ENCODE data around the gene PBRM1.

The PBRM1 gene

GRCh38 chr3:52522651-52523251 is 163.0 kb downstream of the PBRM1 start:
- DNase-seq, result no peak

DNA sequence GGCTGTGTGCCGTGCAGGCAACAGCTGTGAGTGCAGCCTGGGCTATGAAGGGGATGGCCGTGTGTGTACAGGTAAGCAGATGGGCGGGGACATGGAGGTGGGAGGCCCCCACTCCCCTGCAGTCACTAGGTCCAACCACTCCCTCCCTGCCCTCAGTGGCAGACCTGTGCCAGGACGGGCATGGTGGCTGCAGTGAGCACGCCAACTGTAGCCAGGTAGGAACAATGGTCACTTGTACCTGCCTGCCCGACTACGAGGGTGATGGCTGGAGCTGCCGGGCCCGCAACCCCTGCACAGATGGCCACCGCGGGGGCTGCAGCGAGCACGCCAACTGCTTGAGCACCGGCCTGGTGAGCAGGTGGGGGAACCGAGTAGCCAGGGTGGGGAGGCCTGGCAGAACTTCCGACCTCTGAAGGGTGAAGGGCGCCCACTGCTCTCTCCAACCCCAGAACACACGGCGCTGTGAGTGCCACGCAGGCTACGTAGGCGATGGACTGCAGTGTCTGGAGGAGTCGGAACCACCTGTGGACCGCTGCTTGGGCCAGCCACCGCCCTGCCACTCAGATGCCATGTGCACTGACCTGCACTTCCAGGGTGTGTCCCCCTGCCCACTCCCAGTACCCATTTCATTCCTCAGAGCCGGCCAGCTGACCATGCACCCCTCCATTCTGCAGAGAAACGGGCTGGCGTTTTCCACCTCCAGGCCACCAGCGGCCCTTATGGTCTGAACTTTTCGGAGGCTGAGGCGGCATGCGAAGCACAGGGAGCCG is 163.6 kb downstream of the PBRM1 start:
- no peak for DNase-seq

GRCh38 chr3:52521488-52521824 is 164.3 kb downstream of the PBRM1 start:
- no peak for DNase-seq

GRCh38 chr3:52520716-52521487 is 164.8 kb downstream of the PBRM1 start:
- no peak for DNase-seq

DNA sequence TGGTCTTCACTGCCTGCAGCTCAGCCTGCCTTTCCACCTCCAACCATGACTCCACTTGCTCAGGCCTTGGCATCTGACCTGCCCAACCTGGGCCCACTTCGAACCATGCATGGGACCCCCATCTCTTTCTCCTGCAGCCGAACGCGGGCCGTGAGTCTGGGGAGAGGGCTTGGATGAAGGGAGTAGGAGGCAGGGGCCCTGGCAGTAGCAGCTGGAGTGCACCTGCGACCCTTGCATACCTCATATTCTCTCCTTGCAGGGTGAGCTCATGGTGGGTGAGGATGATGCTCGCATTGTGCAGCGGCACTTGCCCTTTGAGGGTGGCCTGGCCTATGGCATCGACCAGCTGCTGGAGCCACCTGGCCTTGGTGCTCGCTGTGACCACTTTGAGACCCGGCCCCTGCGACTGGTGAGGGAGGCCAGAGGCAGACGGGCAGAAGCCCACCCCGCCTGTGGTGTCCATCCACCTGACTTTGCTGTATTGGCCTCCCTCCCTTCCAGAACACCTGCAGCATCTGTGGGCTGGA is 165.5 kb downstream of the PBRM1 start:
- no peak for DNase-seq

GRCh38 chr3:52519445-52520140 is 166.1 kb downstream of the PBRM1 start:
- DNase-seq, result no peak

DNA sequence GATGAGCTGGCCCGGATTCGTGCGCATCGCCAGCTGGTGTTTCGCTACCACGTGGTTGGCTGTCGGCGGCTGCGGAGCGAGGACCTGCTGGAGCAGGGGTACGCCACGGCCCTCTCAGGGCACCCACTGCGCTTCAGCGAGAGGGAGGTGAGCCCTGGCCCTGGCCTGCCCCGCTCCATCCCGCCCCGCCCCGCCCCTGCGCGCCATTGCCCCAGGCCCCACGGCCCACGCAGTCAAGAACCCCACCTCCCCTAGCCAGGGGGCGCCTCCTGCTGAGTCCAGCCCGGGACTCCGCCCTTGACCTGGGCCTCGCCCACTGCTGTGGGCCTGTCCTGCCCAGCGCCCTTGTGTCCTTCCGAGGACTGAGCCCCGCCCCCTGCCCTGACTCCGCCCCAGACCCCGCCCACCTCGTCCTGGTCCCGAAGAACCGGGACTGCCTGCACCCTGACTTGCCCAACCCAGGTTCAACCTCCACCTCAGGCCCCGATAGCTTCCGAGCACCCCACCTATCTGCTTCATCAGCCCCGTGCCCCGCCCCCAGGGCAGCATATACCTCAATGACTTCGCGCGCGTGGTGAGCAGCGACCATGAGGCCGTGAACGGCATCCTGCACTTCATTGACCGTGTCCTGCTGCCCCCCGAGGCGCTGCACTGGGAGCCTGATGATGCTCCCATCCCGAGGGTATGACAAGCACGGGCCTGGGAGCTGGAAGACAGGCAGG is 166.8 kb downstream of the PBRM1 start:
- no peak for DNase-seq

- no peak for DNase-seq
These were observed 167.7 kb downstream of the PBRM1 start for GRCh38 chr3:52517796-52518722.

- no peak for DNase-seq
These were observed 169.1 kb downstream of the PBRM1 start for GRCh38 chr3:52516509-52517195.

DNA sequence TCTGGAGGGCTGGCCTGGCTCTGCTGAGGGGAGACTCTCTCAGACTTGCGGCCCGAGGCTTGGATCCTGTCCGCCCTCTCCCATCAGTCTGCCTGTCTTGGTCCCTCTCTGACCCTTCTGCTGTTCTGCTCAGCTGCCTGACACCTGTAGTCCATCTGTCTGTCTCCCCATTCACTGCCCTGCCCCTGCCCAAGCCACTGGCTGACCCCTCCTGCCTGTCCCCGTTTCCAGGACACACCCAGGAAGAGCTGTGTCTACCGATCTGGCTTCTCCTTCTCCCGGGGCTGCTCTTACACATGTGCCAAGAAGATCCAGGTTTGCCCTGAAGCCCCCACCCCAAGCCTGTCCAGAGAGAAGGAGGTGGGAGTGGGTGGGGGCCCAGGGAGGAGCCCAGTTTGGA is 170.5 kb downstream of the PBRM1 start:
- no peak for DNase-seq

DNA sequence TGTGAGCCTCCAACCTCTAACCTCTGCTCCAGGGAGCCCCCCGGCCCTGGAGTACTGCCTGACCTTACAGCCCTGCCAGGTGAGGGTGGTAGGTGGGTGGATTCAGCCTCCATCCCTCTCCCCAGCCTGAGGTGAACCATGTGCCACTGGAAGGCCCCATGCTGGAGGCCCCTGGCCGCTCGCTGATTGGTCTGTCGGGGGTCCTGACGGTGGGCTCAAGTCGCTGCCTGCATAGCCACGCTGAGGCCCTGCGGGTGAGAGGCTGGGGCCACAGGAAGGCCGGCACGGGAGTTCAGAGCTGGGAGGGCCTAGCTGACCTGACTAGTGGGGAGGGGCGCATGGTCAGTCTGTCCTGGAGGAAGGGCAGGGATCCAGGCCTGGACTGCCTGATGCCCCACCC is 171.1 kb downstream of the PBRM1 start:
- no peak for DNase-seq

DNA sequence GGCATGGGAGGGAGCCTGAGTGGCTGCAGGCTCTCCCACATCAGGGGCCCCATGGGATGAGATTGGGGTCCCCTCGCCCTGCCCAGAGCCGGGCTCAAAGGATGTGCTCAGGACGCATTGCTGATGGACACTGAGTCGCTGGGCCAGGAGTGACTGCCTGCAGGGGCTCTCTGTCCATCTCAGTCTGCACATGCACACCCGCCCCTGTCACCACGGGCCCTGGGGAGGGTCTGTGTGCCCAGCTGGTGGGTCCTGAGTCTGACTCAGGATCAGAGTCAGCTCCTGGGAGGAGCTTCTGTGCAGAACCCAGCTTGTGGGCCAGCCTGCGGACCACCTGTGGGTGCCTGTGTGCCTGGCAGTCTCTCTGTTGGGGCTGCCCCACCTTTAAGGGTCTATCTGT is 172.4 kb downstream of the PBRM1 start:
- no peak for DNase-seq

- DNase-seq, result no peak
These were observed 173.0 kb downstream of the PBRM1 start for GRCh38 chr3:52512727-52513126.

DNA sequence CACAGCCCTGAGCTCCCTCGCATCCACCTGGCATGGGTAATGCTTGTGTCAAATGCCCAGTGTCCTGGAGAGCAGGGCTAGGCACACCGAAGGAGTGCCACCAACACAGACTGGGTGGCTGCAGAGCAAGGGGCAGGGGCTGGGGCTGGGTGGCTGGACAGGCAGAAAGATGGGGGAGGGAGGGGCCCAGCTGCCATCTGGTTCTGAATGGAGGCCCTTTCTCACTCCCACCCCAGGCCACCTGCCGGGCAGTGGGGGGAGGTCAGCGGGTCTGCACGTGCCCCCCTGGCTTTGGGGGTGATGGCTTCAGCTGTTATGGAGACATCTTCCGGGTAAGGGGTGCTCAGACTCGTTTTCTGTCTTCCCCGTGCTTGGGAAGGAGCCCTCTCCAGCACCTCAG is 173.6 kb downstream of the PBRM1 start:
- no peak for DNase-seq

DNA sequence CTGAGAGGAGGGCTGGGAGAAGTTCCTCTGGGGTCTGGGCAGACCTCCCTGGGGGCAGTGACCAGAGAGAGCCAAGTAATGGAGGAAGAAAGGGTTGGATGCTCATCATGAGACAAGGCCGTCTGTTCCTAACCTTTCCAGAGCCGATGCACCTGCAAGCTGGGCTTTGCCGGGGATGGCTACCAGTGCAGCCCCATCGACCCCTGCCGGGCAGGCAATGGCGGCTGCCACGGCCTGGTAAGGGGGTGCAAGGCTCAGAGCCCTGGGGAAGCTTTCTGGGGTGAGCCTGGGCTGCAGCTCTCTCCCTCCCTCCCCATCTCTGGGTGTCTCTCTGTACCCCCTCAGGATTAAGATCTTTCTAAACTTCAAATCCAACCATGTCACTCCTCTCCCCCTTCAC is 174.2 kb downstream of the PBRM1 start:
- no peak for DNase-seq

GRCh38 chr3:52509753-52510328 is 175.9 kb downstream of the PBRM1 start:
- DNase-seq, result no peak

- DNase-seq, result no peak
These were observed 178.4 kb downstream of the PBRM1 start for GRCh38 chr3:52507359-52507758.

- no peak for DNase-seq
These were observed 179.3 kb downstream of the PBRM1 start for GRCh38 chr3:52506266-52506966.

DNA sequence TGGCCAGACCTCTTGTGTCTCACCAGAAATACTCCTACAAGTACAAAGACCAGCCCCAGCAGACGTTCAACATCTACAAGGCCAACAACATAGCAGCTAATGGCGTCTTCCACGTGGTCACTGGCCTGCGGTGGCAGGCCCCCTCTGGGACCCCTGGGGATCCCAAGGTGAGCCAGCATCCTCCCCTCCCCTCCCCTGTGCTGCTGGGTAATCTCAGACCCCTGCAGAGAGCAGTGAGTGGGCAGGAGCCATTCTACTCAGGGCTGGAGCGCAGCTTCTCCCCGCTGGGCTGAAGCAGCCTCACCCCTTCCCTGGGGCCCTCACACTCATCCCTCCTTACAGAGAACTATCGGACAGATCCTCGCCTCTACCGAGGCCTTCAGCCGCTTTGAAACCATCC is 180.7 kb downstream of the PBRM1 start:
- no peak for DNase-seq
